ENCODE data around the gene CNTNAP2. TPM values are rescaled to one million over a fixed set of nuclear protein-coding genes. Genes with fewer than 3 reads are reported as not detected.

Gene CNTNAP2
- total RNA-seq, 1 experiment from 2014 or later: 64.5 TPM

DNA sequence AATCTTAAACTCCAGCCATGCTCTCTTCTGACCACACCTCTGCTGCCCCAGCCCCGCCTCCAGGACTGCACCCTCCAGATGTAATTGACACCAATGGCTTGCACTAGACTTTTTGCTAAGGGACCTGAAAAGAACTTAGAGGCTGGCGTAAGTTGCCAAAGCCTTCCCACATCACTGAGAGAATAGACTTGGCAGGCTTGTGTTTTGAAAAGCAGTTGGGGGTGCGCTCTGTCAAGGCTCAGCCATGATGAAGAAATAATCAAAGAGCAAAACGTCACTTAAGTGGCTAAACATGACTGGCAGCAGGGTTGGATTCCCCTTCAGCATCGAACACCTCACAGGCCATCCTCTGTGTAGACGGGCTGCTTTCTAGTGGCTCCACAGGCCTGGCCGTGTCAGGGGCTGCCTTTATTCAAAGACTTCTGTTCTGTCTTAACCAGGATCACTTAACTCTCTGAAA is 2278.8 kb downstream of the CNTNAP2 start:
- H3K79me1 ChIP-seq (ENCODE audit: insufficient read depth, low read depth, low read length, poor library complexity, severe bottlenecking): peaks cover 2% of the 10 kb centered on the region
- H4K20me1 ChIP-seq (ENCODE audit: control insufficient read depth, insufficient read depth, insufficient read length): no peaks in the 10 kb centered on the region
- TF ChIP-seq, protein P1, sequence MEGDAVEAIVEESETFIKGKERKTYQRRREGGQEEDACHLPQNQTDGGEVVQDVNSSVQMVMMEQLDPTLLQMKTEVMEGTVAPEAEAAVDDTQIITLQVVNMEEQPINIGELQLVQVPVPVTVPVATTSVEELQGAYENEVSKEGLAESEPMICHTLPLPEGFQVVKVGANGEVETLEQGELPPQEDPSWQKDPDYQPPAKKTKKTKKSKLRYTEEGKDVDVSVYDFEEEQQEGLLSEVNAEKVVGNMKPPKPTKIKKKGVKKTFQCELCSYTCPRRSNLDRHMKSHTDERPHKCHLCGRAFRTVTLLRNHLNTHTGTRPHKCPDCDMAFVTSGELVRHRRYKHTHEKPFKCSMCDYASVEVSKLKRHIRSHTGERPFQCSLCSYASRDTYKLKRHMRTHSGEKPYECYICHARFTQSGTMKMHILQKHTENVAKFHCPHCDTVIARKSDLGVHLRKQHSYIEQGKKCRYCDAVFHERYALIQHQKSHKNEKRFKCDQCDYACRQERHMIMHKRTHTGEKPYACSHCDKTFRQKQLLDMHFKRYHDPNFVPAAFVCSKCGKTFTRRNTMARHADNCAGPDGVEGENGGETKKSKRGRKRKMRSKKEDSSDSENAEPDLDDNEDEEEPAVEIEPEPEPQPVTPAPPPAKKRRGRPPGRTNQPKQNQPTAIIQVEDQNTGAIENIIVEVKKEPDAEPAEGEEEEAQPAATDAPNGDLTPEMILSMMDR (conservative IDR thresholded peaks at IDR 0.05): no peak
- no peak overlapping the region for H2BK120ac ChIP-seq (ENCODE audit: low read depth, low read length, poor library complexity, severe bottlenecking)
- H3K56ac ChIP-seq (ENCODE audit: insufficient read length, low read depth, low read length): no peak overlapping the region
- no peak overlapping the region for H3K14ac ChIP-seq (ENCODE audit: insufficient read depth, low read length)
- H2BK20ac ChIP-seq (ENCODE audit: low read depth, low read length, poor library complexity, severe bottlenecking): no peak overlapping the region
- H2AFZ ChIP-seq (ENCODE audit: low read length): no peak overlapping the region
- no CpG with 5 or more reads among the region's 7 CpGs for WGBS (ENCODE audit: extremely low coverage, insufficient read length, low lambda C conversion rate)
- H3T11ph ChIP-seq (ENCODE audit: low read length): no peak overlapping the region
- H4K8ac ChIP-seq (replicated peaks; ENCODE audit: insufficient read length, low read depth, low read length): no peak overlapping the region
- peak overlapping the region; percentile 24 to 89 (median 88); a peak in 5 of 7 replicates for H3K27ac Mint-ChIP-seq
- no peak overlapping the region for H4K5ac ChIP-seq (ENCODE audit: insufficient read length, low read depth, low read length)
- H3K27me3 Mint-ChIP-seq (ENCODE audit: low read depth): no peaks in the 10 kb centered on the region
- peaks cover 7 to 13% (median 11%) of the 10 kb centered on the region in 3 experiments for H3K36me3 Mint-ChIP-seq (ENCODE audit: insufficient read depth in 1 of 3, low read depth in 3 of 3)
- no peak overlapping the region for H2BK15ac ChIP-seq (ENCODE audit: low read depth, low read length)
- peak overlapping the region; percentile 9 to 17; a peak in 2 of 5 replicates for H3K4me3 Mint-ChIP-seq
- H2BK5ac ChIP-seq (ENCODE audit: insufficient read length, low read length): no peak overlapping the region
- H3K27me3 ChIP-seq (ENCODE audit: insufficient read depth, low read length): no peaks in the 10 kb centered on the region
- H3K23me2 ChIP-seq (ENCODE audit: insufficient read length, low read depth, low read length, poor library complexity, severe bottlenecking): no peaks in the 10 kb centered on the region
- no peak overlapping the region for H3K9ac ChIP-seq (ENCODE audit: extremely low read depth, insufficient read length, low read length)
- H3K4me1 ChIP-seq (ENCODE audit: insufficient read depth, low read length): peaks cover 26% of the 10 kb centered on the region
- no peaks in the 10 kb centered on the region for H3K79me2 ChIP-seq (ENCODE audit: insufficient read depth, low read length)
- H3K4me2 ChIP-seq (ENCODE audit: insufficient read depth, insufficient read length, low read length): no peak overlapping the region
- no peak overlapping the region for H3K4ac ChIP-seq (ENCODE audit: low read depth, low read length)
- H2AK5ac ChIP-seq (ENCODE audit: insufficient read length, low read length): no peak overlapping the region
- no peak overlapping the region for H4K91ac ChIP-seq (ENCODE audit: insufficient read length, low read depth, low read length)
- no peaks in the 10 kb centered on the region for H3K9me3 ChIP-seq (ENCODE audit: control insufficient read depth, low read depth, low read length)
- no peak overlapping the region for H3K23ac ChIP-seq (ENCODE audit: insufficient read length, low read depth, low read length)
- H3K9me3 Mint-ChIP-seq: peaks cover 0 to 5% of the 10 kb centered on the region in 2 experiments; a peak in 3 of 5 replicates
- peaks cover 83 to 87% of the 10 kb centered on the region in 2 experiments for H3K4me1 Mint-ChIP-seq
- H3K18ac ChIP-seq (ENCODE audit: insufficient read length, low read depth, low read length): no peak overlapping the region
- H2BK12ac ChIP-seq (ENCODE audit: insufficient read length, low read depth, low read length): no peak overlapping the region
- DNase-seq: peak; percentile 43
- H3K27ac ChIP-seq (ENCODE audit: insufficient read length, low read depth, low read length): no peak overlapping the region
